Hair follicular keratinocyte (primary cell): Measurements from ENCODE around the gene FAM161B. TPM values are rescaled to one million over a fixed set of nuclear protein-coding genes. Genes with fewer than 3 reads are reported as not detected.

Source experiments
- total RNA-seq: library from RNA; depleted of rRNA; stranded (reverse); fragments of >200 nt; gene quantifications from 2 replicates; pipeline ENCODE4 v1.2.3, GENCODE V29; 2015

The FAM161B gene, protein sequence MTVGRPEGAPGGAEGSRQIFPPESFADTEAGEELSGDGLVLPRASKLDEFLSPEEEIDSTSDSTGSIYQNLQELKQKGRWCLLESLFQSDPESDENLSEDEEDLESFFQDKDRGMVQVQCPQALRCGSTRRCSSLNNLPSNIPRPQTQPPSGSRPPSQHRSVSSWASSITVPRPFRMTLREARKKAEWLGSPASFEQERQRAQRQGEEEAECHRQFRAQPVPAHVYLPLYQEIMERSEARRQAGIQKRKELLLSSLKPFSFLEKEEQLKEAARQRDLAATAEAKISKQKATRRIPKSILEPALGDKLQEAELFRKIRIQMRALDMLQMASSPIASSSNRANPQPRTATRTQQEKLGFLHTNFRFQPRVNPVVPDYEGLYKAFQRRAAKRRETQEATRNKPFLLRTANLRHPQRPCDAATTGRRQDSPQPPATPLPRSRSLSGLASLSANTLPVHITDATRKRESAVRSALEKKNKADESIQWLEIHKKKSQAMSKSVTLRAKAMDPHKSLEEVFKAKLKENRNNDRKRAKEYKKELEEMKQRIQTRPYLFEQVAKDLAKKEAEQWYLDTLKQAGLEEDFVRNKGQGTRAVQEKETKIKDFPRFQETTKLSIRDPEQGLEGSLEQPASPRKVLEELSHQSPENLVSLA
- 1.6 TPM in 2 replicates for total RNA-seq

DNA sequence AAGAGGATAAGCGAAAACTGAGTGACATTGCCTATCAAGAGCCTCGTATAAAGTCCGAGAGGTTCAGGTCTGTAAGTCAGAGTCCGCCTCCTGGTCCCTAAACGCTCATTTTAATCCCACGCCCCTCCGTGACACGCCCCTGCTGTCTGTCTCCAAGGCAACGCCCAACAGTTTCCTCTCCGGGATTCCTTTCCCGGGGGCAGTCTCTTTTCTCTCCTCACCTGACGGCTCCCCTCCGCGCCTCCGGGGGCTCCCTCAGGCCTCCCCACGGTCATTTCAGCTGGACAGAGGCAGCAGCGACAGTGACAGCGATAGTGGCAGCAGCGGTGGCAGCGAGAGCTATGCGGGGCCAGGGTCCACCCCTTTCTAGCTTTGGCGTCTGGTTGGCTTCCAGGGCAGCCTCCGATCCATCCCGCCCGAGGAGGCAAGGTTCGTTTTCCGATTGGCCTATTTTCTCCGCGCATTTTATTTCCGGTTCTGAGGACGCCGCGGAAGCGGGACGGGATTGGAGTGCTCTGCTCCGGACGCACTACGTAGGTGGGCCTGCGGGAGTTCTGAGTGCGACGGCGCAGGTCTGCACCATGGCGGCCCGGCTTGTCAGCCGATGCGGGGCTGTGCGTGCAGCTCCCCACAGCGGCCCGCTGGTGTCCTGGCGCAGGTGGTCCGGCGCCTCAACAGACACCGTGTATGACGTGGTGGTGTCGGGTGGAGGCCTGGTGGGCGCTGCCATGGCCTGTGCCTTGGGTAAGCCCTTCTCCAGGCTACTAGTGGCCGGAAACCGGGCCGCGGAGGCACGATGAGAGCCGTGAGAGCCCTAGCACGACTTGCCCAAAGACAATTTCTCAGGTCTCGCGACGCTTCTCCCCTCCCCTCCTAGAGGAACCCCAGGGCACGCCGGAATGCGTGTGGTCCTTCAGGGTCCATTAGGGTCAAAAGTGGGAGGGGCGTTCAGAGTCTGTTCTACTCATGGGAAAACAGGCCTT lies at the start of gene FAM161B, which contains the start of gene COQ6:
Gene FAM161B (minus strand): TSS at position 343 of the 983 bp plus-strand sequence. CDS start 68 bp downstream, at position 275.
Gene COQ6 (plus strand): TSS at position 551 of the 983 bp plus-strand sequence. CDS start 31 bp downstream, at position 582.

DNA sequence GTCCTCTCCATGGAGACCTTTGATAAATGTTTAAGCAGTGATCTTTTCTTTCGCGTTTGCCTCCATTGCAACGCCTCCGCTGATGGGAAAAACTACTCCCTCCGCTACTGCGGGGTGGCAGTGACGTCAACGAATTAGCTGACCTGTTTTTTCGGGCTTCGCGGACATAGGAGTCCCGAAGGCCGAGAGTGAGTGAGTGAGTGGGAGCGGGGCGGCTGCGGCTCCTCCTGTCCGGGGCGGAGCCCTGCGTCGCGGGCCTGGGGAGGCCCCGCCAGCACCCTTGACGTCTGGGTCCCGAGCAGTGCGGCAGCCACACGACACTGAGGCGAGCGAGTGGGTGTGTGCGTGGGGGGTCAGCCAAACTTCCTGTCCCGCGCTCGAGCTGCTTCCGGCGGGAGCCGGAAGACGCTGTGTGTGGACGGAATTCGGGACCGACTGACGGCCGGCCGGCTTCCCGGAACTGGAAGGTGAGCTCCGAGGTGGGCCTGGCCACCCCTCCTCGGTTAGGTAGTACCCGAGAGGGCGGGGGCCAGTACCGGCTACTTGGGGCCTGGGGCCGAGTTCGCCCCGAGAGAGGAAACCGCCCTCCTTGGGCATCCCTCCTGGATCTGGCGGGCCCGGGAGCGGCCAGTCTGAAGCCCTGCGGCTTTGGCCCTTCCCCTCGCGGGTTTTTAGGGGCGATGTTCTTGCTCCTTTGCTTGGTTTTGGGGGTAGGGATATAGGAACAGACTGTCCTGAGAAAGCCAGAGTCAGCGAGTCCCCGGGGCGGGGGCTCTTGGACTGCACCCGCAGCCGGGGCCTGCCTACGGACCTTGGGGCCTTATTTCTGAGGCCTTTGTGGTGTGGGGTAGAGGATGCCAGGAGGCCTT lies 63.2 kb downstream of the FAM161B start, which contains the start of gene ZNF410:
Gene ZNF410 (plus strand): TSS at position 411 of the 869 bp plus-strand sequence. CDS start 5,317 bp downstream, outside the sequence.

Other genes with a start within 250 kb of the FAM161B start
- gene PNMA1, start 235.7 kb downstream of the FAM161B start, total RNA-seq, result 11.4 and 12.2 TPM in 2 replicates
- 5.2 and 9.5 TPM in 2 replicates for gene PTGR2, start 98.3 kb downstream of the FAM161B start, total RNA-seq
- 42.9 and 51.8 TPM in 2 replicates for gene ZNF410, start 63.2 kb downstream of the FAM161B start, total RNA-seq
- gene COQ6, start 208 bp upstream of the FAM161B start, total RNA-seq, result 28.7 and 58.5 TPM in 2 replicates
- gene ENTPD5, start 69.2 kb upstream of the FAM161B start, total RNA-seq, result 13.3 and 13.8 TPM in 2 replicates
- gene BBOF1, start 69.3 kb upstream of the FAM161B start, total RNA-seq, result 0.47 and 1.9 TPM in 2 replicates
- 9.4 and 11.9 TPM in 2 replicates for gene ALDH6A1, start 134.4 kb upstream of the FAM161B start, total RNA-seq
- gene LIN52, start 134.9 kb upstream of the FAM161B start, total RNA-seq, result 4.0 and 4.8 TPM in 2 replicates